Measurements from ENCODE around the gene RASSF5. TPM values are rescaled to one million over a fixed set of nuclear protein-coding genes. Genes with fewer than 3 reads are reported as not detected.

Gene RASSF5
- total and polyA plus RNA-seq, 9 of the 15 experiments (the other 6 are each of a cell fraction or from before 2014, with no cell fraction given), result 6.1 to 41.0 (median 25.2) TPM

DNA sequence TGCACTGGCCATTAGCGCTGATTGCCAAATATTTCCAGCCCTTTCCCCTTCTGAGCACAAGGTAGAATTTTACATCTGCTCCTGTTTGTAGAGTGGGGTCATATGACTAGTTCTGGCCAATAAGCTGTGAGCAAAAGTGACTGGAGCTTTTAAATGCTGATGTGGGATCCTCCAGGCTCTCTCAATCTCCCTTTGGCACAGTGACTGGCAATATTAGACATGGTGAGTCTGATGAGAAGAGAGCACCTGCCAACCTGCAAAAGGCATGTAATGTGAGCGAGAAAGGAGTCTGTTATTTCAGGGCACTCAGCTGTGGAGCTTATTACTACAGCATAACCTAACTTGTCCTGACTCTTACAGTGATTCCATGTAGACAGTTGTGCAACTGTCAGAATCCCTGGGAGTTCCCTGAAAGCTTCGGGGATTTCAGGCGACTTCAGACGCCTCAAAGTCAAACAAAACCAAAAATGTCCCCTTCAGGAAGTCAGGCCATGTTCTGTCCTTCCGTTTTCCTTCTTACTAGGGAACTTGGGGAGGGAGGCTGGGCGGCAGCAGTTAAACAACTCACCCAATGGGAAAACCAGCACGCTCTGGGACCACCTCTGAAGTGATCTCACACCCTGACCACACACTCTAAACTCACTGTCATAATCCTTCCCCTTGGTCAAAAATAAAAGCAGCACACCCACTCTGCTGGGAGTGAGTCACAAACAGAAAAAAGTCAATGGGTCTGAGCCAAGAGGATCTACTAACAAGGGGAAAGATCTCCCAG is 3.6 kb upstream of the RASSF5 start (continued):
- TF ChIP-seq ARNT (IDR thresholded peaks at IDR 0.05), result 0 out of 4 replicates have a peak, but pooled peaks of 1 of the 2 experiments have one; percentile 61
- peak; percentile 28; the same call in 1 of the 2 replicates for TF ChIP-seq ZNF239 (CRISPR knock-in tag; IDR thresholded peaks at IDR 0.05)
- 0 out of 2 replicates have a peak, but pooled peaks have one; percentile 59 for TF ChIP-seq ZFPM2 (CRISPR knock-in tag; IDR thresholded peaks at IDR 0.05)
- no peak for TF ChIP-seq GATA2 (CRISPR knock-in tag; IDR thresholded peaks at IDR 0.05)
- no peak for TF ChIP-seq BRD9 (IDR thresholded peaks at IDR 0.05; ENCODE audit: low read depth, partially characterized antibody)
- no peak for TF ChIP-seq FOXM1 (IDR thresholded peaks at IDR 0.05; ENCODE audit: low read depth)
- TF ChIP-seq FOXM1 (CRISPR knock-in tag; IDR thresholded peaks at IDR 0.05; ENCODE audit: low read depth), result no peak
- no peak for TF ChIP-seq FOXK1 (CRISPR knock-in tag; IDR thresholded peaks at IDR 0.05; ENCODE audit: borderline replicate concordance)
- TF ChIP-seq, protein P1, sequence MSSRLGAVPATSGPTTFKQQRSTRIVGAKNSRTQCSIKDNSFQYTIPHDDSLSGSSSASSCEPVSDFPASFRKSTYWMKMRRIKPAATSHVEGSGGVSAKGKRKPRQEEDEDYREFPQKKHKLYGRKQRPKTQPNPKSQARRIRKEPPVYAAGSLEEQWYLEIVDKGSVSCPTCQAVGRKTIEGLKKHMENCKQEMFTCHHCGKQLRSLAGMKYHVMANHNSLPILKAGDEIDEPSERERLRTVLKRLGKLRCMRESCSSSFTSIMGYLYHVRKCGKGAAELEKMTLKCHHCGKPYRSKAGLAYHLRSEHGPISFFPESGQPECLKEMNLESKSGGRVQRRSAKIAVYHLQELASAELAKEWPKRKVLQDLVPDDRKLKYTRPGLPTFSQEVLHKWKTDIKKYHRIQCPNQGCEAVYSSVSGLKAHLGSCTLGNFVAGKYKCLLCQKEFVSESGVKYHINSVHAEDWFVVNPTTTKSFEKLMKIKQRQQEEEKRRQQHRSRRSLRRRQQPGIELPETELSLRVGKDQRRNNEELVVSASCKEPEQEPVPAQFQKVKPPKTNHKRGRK (tag; IDR thresholded peaks at IDR 0.05), result no peak
- peak; percentile 67; the same call in 1 of the 2 replicates for TF ChIP-seq EHMT2 (IDR thresholded peaks at IDR 0.05)
- TF ChIP-seq SRSF7 (optimal IDR thresholded peaks at IDR 0.05; ENCODE audit: low read depth, low read length), result no peak
- no peak for TF ChIP-seq POLR2AphosphoS5 (IDR thresholded peaks at IDR 0.05; ENCODE audit: control insufficient read depth, insufficient read depth, low read depth, low read length)
- TF ChIP-seq THAP7 (CRISPR knock-in tag; IDR thresholded peaks at IDR 0.05), result no peak
- TF ChIP-seq UBTF (IDR thresholded peaks at IDR 0.05; ENCODE audit: borderline replicate concordance in 1 of 2, low read depth in 2 of 2, low read length in 2 of 2), result peak in 1 of 2 experiments; percentile 96; a peak in 2 of 4 replicates
- no peak for TF ChIP-seq CHAMP1 (IDR thresholded peaks at IDR 0.05)
- TF ChIP-seq HDAC6 (IDR thresholded peaks at IDR 0.05; ENCODE audit: low read depth, low read length), result no peak
- TF ChIP-seq, protein P2, sequence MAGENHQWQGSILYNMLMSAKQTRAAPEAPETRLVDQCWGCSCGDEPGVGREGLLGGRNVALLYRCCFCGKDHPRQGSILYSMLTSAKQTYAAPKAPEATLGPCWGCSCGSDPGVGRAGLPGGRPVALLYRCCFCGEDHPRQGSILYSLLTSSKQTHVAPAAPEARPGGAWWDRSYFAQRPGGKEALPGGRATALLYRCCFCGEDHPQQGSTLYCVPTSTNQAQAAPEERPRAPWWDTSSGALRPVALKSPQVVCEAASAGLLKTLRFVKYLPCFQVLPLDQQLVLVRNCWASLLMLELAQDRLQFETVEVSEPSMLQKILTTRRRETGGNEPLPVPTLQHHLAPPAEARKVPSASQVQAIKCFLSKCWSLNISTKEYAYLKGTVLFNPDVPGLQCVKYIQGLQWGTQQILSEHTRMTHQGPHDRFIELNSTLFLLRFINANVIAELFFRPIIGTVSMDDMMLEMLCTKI (IDR thresholded peaks at IDR 0.05; ENCODE audit: partially characterized antibody), result no peak

Measured in K562 (cell line).